GM19023 (cell line): ENCODE data around the gene ALG5.
A peak's percentile ranks its signal among the peaks of the same experiment; 100 is the strongest.

Experiments used
- ATAC-seq: cut with Tn5 transposase; IDR thresholded peaks from one replicate; pipeline ENCODE4 v1.9.1; 2021; ENCODE audit warnings: mild to moderate bottlenecking, moderate library complexity; ENCODE audit not compliant: unreplicated experiment

ALG5 gene, protein sequence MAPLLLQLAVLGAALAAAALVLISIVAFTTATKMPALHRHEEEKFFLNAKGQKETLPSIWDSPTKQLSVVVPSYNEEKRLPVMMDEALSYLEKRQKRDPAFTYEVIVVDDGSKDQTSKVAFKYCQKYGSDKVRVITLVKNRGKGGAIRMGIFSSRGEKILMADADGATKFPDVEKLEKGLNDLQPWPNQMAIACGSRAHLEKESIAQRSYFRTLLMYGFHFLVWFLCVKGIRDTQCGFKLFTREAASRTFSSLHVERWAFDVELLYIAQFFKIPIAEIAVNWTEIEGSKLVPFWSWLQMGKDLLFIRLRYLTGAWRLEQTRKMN

DNA sequence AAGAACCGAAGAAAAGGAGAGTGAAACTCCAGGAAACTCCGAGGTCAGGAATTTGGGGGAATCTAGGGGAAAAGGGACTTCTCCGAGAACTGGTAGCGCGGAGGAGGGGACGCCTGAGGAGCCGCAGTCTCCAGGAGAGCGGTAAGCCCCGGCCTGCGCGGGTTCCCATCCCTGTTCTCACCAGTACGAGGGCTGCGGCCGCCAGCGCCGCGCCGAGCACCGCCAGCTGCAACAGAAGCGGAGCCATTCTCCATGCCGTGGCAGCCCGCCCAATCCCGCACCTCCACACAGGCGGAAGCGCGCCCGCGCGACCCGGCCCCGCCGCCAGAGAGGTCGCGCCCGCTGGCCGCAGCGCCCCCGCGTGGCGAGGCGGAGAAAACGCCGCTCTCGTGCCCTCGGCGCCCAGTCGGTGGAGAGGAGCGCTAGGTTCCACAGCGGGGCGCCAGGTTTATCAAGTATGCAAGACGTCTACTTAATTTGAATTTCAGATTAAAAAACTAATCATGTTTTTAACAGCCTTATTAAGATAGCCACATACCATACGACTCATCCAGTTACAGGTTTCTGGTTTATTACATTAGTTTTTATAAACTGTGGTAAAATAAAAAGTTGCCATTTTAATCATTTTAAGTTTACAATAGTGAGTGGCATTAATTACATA lies at the start of gene ALG5:
Gene ALG5 (minus strand): TSS at position 287 of the 661 bp plus-strand sequence. CDS start 40 bp downstream, at position 247.
- ATAC-seq = peak; percentile 63

DNA sequence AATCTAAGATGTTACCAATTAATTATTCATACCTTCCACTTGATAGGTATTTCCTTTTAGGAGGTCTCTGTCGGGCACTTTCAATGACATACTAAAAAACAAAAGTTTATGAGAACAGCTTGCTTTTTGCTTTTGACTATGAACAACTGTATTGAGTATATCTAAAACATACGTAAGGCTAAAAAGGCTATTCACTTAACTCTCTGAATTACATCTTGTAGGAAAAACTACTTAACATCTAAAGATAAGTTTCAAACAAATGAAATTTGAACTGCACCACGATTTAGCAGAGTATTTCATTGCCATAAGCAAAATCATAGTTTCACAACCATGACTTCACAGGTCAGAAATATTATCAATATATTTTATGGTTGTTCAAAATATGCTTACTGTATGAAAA lies 48.7 kb upstream of the ALG5 start:
- ATAC-seq = no peak

DNA sequence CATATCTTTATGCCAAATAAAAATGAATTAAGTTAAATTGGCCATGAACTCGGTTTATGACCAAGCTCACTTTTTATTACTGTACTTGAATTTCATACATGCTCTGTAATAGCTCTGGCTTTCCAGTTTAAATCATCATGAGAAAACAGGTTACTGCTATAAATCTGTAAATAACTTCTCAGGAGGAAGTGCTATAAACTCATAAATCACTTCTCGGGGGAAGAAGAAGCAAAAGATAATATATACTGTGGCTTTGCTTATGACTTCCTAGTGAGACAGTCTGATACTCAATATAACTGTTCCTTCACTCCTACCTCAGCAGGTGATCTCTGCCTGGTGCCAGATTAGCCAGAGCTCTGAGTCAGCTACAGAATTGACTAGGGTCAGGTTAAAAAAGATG lies 47.9 kb upstream of the ALG5 start:
- ATAC-seq = no peak

DNA sequence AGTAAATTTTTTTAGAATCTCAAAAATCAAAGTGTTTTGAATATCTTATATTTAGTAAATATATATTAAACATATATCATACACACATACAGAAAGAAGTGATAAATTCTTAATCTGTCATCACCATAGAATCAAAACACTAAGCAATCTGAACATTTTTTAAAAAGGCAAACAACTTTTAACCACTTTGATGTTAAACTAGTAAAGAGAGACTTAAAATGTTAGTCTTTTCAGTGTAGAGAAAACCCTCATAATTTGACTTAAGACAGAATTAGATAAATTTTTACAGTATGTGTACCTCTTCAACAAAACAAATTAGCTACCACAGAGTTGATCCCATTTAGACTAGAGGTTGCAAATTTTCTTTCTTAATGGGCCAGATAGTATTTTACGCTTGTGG lies 46.9 kb upstream of the ALG5 start:
- ATAC-seq = no peak

DNA sequence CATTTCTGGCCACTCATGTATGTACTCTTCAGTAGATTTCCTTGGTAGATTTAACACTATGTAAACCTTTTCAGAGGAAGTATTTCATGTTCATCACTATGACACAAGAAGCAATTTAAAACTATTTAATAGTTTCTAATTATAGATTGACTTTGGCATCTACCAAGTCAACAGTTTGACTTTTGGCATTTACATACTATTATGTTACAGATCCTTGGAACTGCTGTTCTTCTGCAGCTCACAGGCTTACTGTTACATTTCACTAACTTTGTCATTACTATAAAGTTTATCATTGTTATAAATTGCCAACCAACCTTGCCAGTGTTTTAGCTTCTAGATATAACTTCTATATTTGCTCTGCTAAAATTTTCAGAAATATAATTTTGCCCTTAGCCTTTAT lies 41.6 kb upstream of the ALG5 start:
- no peak for ATAC-seq

DNA sequence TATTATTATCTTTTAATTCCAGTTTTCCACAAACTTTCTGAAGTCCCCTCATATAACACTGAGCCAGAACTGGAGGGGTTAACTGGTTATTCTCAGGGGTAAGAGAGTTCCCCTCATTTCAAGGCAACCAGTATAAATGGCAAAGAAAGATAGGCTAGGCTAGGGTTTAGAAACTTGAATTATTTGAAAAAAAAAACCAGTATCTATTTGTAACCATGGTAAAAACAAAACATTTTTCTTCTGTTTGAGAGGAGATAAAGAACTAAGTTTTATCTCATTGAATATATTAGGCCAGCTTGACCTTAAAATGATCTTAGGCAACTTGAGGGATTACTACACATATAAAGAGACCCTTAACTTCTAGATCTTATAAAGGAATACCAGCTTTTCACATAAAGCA lies 40.8 kb upstream of the ALG5 start:
- ATAC-seq = no peak

DNA sequence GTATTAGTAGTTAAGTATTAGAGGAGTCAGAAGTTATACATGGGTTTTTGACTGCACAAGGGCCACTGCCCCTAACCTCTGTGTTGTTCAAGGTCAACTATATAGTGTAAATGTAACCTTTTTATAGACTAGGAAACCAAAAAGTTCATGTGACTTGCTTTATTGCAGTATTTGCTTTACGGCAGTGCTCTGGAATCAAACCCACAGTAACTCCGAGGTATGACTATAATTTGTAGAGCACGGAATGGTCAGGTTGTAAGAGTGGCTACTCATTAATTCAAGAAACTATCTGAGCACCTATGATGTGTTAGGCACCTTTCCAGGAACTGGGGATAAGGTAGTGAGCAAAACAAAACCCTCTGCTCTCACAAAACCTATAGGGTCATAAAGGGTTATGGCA lies 38.1 kb upstream of the ALG5 start:
- ATAC-seq = no peak

DNA sequence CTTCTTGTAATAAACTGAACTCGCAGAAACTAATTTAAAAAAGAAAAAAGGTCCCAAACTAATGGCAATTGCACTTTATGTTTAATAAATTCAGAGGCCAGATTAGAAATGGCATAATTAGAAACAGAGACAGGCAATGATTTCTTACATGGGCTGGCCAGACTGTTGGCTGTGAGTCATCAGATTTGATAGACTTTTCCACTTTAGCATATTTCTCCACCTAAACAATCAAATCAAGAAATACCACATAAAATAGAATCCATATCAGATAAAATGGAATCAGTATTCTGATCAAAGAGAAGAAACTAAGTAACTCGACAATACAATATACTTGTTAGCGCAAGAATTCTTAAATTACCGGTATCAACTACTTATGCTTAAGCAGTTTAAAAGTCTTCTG lies 30.5 kb upstream of the ALG5 start:
- ATAC-seq = no peak

DNA sequence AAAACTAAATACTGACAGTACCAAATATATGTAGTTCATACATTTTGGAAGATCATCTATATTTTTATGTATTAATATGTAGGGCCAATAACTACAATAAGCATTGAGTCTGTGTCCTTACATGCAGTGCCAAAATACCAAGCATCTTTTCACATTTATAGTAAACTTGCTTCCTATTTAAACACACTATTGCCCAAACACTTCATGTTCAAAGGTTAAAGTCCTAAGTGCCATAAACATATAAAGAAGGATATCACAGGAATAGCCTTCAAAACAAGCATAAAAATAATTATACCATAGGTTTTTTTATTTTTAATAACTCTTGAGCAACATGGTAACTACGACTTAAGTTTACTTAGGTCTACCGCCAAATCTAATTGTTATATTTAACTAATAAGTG lies 28.5 kb upstream of the ALG5 start:
- no peak for ATAC-seq

DNA sequence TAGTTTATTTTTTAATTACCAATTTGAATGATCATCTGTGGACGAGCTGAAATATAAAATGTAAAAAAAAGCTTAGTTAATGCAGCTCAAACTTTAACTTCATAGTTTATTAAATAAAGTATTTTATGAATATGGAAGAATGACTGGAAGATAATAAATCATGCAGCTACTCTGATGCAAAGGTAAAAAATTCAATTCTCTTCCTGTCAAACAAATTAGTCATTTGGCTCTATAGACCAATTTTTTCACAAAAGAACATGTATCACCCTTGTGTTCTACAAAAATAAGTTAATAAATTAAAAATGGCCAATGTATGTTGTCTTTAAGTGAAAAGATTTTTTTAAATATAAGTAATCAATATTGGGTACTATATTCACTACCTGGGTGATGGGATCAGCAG lies 27.6 kb upstream of the ALG5 start:
- no peak for ATAC-seq

DNA sequence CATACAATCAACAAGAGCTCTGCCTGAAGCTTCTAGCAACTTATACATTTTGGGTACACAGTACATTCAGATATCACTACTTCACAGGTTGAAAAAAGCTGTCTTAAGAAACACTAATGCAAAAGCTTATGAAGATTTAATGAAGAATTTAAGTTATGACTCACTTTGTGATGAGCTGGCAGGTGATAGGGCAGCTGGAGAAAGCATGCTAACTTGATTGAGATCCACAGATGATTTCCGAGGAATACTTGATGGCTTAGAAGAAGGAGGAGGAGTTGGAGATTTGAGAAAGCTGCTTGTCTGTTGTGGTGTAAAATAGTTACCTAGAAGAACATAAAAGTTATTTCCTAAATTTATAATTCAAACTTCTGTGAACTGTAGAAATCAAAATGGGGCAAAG lies 24.7 kb upstream of the ALG5 start:
- no peak for ATAC-seq

DNA sequence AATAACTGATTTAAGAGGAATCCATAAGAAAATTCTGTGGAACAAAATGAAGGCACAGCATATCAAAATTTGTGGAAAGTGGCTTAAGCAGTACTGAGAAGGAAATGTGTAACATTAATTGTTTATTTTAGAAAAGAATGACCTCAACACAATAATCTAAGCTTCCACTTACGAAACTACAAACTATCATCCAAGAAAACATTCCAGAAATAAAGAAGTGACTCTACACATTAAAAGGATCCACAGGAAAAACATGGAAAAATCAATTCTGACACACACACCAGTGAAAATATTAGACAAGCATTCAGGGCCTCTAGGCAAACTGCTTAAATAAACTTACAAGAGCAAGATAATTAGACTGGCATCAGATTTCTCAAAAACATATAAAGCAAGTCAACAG lies 15.5 kb upstream of the ALG5 start:
- ATAC-seq = no peak

DNA sequence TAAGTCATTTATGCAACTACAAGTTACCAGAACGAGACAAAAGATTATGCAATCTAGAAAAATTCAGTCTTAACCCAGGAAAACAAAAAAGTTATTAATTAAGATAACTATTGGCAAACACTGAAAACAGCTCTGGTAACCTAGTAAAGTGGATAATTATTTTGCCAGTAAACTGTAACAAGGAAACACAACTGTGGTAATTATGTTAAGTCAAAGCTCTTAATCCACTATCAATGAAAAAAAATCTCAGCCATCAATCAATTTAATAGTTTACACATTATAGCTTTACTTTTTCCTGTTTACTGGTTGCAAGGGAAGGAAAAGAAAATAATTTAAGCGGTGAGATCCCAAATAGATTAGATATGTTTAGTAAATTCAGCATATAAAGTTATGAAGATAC lies 12.6 kb upstream of the ALG5 start:
- ATAC-seq = no peak

DNA sequence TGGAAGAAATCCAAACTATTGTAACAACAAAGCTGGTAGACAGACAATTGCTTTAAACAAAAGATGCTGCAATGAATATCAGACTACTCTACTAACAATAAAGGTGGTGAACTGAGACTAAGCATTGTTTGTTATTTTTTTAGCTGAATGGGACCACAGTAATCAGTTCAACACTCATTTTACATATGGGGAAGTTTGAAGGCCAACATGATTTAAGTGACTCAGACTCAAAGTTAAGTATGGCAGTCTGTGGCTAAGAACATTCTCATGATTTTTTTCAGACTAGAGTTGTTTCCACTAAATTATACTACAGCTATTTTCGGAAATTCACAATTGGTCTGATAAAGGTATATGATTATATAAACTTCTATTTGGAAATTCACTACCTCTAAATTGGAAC lies 11.9 kb upstream of the ALG5 start:
- no peak for ATAC-seq

DNA sequence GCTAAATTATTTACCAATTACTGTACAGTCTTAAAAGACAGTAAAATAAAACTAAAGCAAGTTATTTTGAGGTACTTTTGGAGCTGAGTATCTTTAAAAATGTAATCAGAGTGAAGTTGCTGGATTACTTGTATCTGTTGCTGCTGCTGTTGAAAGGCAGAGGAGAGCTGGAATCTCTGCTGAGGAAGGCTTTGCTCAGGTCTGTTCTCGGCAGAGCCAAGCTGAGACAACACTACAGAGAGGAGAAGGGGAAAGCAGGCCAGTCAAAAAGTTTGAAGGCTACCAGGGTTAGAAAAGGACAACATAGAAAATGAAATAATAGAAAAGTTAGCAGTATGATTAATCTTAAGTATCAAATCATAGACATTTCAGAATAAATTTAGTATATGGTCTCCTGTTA lies 11.3 kb upstream of the ALG5 start:
- ATAC-seq = no peak

DNA sequence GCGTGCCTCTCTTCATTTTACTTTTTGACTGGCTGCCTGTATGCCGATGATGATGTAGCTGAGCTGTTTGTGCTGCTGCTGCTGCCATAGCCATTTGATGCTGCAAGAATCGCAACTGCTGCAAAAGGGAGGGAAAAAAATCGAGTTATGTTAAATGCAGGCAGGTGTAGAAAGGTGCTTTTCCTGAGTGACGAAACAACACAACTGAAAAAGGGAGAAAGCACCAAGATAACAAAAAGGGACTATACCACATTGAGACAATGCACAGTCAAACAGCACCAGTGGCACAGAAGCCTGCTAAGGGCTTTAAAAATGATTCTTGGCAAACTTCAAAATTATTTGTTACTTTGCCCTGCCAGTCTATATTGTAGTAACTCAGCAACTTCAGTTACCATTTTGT lies 10.6 kb upstream of the ALG5 start:
- no peak for ATAC-seq

DNA sequence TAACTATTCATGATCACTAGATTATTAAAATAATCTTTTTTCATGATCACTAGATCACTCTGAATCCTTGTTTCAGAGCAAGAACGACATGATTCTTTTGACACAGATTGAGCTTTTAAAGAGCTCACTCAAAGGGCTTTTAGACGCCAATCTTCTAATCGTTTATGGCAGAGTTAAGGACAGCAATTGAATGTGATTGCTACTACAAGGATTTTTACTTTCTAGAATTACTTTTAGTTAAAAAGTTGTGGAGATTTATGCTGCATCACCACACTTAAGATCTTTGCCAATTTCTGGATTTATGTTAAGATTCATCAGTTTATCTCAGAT lies 2.7 kb upstream of the ALG5 start:
- no peak for ATAC-seq

DNA sequence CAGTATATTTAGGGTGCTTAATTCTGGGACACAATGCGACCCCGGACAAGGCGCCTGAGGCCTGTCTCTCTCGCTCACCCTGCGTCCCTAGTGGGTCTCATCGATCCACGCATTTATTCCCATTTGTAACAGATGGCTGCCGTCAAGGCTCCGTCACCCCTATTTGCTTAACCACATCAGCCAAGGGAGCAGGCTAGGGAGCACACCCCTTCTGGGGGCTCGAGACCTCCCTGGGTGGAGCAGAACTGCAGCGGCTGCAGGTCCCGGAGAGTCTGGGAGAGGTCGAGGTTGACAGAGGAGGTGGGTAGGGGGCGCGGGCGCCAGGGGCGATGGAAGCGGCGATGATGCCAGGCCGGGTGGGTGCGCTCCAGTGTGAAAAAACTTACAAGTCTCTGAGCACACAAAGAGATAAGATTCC lies 507 bp downstream of the ALG5 start:
- no peak for ATAC-seq

DNA sequence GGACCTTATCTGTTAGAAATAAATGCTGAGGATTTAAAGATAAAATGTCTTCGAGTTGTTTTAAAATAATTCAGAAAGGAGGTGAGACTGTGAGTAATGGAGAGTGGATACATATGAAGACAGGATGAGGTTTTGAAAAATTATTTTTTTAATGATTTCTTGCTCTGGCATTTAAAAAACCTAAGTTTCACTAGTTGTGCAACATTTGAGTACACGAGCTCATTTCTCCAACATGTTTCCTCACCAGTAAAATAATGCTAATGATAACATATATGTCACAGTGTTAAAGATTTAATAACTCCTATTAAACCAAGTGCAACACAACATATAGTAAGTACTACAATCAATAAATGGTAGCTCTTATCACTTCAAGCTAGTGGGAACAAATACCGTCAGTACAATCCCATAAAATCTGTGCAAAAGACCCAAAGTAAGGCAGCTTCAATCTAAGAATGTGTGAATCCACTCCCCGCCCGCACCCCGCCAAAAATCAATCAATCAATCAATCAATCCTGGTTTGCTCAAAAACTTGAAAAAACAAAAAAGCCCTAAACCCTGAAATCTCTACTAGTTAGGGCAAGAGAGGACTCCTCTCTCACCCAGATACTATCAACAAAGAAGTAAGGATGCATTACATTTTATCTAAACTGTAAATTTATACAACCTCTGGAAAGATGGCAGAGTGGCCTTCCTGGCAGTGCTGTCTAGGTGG lies 1.3 kb downstream of the ALG5 start:
- no peak for ATAC-seq

DNA sequence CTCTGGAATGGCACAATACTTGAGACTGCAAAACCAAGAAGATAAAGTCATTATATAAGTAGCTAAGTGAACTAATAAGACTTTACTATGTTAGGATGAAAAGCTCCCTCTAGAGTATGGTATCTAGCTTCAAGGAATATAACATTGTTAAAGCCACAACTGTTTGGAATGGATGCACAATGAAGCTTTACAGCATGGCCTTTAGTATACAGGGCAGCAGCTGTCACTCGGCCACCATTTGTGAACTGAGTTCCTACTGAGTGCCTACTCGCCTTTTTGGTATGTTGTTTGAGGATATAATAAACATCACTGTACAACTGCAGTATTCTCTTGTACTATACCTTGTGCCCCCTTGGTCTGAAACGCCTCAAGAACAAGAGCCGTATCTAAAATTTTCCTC lies 6.8 kb downstream of the ALG5 start:
- no peak for ATAC-seq

DNA sequence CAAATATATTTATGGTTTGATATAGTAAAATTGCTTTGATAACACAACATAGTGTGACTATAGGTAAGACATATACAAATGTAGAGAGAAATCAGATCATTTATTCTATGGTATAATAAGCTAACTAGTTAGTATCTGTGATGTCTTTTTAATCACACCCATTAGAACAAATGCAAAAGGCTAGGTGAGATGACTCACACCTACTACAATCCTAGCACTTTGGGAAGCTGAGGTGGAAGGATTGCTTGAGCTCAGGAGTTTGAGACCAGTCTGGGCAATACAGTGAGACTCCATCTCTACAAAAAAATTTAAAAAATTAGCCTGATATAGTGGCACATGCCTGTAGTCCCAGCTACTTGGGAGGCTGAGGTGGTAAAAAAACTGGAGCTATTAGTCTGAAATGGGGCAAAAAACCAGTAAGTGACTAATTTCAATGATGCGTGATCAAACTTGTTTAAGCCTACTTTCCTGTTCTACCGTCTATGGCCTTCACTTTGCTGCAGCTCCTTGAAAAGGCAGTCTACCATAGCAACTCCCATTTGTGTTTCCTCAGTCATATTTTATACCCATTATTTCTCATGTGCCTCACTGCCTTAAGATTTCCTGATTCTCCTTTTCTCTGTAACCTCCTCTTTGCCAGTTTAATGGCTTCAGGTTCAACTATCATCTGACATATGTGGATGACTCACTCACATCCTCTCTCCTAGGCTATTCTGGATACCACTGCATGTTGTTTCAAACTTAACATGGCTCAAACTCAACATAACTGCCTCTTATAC lies 12.5 kb downstream of the ALG5 start:
- ATAC-seq = no peak
